ENCODE data around the gene NOP10.

Gene NOP10

DNA sequence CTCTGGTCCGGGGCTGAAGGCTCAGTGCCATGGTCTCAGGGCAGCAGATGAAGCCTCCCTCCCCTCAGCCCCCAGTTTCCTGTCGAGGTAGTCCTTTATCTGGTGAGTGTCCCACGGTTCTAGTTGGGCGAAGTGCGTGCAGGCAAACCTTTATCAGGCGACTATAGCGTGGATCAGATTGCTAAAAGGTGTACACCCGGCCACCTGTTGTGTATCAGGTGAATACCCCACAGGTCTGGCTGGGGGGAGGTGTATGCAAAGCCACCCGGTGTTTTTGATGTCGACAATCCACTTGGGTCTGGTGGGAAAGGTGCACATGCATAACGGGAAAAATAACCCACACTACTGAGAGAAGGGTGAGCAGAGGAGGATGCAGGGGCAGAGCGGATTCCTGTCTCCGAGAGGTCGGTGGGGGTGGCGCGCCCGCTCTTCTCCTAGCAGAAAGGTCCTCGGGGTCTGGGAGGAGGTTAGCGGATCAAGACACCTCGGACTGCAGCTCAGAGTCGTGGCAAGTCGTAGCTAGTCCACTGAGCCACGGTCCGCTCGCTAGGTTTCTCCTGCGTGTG is 5.9 kb downstream of the NOP10 start:
- H4K20me1 ChIP-seq (ENCODE audit: insufficient read depth), result no peaks in the 10 kb centered on the region
- no peaks in the 10 kb centered on the region for H3K27me3 ChIP-seq (ENCODE audit: insufficient read depth, low read depth)
- H3K79me2 ChIP-seq (ENCODE audit: insufficient read depth, low read depth), result peaks cover 7% of the 10 kb centered on the region
- peak overlapping the region; percentile 76 for H3K4me2 ChIP-seq
- no peak overlapping the region for H3K27ac ChIP-seq
- peak overlapping the region; percentile 51; the same call in 1 of the 2 replicates for H3K9ac ChIP-seq
- no peaks in the 10 kb centered on the region for H3K36me3 ChIP-seq (ENCODE audit: insufficient read depth)
- TF ChIP-seq, protein P1, sequence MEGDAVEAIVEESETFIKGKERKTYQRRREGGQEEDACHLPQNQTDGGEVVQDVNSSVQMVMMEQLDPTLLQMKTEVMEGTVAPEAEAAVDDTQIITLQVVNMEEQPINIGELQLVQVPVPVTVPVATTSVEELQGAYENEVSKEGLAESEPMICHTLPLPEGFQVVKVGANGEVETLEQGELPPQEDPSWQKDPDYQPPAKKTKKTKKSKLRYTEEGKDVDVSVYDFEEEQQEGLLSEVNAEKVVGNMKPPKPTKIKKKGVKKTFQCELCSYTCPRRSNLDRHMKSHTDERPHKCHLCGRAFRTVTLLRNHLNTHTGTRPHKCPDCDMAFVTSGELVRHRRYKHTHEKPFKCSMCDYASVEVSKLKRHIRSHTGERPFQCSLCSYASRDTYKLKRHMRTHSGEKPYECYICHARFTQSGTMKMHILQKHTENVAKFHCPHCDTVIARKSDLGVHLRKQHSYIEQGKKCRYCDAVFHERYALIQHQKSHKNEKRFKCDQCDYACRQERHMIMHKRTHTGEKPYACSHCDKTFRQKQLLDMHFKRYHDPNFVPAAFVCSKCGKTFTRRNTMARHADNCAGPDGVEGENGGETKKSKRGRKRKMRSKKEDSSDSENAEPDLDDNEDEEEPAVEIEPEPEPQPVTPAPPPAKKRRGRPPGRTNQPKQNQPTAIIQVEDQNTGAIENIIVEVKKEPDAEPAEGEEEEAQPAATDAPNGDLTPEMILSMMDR (conservative IDR thresholded peaks at IDR 0.05; ENCODE audit: low read depth, low read length), result no peak
- peaks cover 10% of the 10 kb centered on the region for H3K4me1 ChIP-seq (ENCODE audit: low read depth, poor library complexity, severe bottlenecking)
- peak overlapping the region; percentile 68 for H3K4me3 ChIP-seq (IDR thresholded peaks at IDR 0.05; ENCODE audit: insufficient read depth, low read depth, low read length)
- peak overlapping the region; percentile 91 for H2AFZ ChIP-seq (ENCODE audit: low read depth)

DNA sequence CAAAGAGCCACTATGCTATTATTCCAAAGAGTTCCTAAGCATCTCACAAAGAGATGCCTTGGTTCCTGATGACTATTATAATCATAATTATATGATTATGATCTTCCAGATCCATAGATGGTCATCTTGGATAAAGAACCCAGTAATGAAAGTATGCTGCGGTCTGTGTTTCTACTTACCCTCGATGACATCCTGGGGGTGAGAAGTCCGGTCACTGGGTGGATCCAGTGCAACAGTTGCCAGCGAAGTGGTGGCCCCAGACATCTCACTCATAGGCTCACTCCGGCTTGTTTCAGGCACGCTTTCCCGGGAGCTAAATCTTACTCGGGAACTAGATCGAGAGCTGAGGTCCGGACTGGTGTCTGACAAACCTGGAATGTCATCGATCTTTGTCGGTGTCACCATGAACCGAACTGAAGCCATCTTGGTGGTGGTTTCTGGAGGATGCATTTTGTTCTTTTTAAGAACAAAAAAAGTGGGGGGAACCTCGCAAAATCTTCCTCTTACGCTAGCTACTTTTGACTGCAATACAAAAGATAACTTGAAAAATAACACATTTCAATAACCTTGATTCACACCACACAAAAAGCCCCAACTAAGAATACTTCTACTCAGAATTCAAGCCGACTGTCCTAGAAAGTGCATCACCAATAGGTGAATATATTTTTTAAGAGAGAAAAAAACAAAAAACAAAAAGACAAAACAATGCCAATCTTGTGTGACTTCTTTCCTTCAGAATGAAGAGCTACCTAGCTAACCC is 6.5 kb downstream of the NOP10 start:
- no peaks in the 10 kb centered on the region for H3K36me3 ChIP-seq (ENCODE audit: insufficient read depth)
- peaks cover 5% of the 10 kb centered on the region for H3K4me1 ChIP-seq (ENCODE audit: low read depth, poor library complexity, severe bottlenecking)
- no peak overlapping the region for H3K27ac ChIP-seq
- H3K79me2 ChIP-seq (ENCODE audit: insufficient read depth, low read depth), result peaks cover under 1% of the 10 kb centered on the region; the same call in 1 of the 2 replicates
- no peaks in the 10 kb centered on the region for H4K20me1 ChIP-seq (ENCODE audit: insufficient read depth)
- no peak overlapping the region for H3K9ac ChIP-seq
- peak overlapping the region; percentile 91 for H2AFZ ChIP-seq (ENCODE audit: low read depth)
- TF ChIP-seq, protein P1 (conservative IDR thresholded peaks at IDR 0.05; ENCODE audit: low read depth, low read length), result no peak
- no peak overlapping the region for H3K4me3 ChIP-seq (IDR thresholded peaks at IDR 0.05; ENCODE audit: insufficient read depth, low read depth, low read length)
- H3K4me2 ChIP-seq, result peak overlapping the region; percentile 76
- H3K27me3 ChIP-seq (ENCODE audit: insufficient read depth, low read depth), result no peaks in the 10 kb centered on the region

DNA sequence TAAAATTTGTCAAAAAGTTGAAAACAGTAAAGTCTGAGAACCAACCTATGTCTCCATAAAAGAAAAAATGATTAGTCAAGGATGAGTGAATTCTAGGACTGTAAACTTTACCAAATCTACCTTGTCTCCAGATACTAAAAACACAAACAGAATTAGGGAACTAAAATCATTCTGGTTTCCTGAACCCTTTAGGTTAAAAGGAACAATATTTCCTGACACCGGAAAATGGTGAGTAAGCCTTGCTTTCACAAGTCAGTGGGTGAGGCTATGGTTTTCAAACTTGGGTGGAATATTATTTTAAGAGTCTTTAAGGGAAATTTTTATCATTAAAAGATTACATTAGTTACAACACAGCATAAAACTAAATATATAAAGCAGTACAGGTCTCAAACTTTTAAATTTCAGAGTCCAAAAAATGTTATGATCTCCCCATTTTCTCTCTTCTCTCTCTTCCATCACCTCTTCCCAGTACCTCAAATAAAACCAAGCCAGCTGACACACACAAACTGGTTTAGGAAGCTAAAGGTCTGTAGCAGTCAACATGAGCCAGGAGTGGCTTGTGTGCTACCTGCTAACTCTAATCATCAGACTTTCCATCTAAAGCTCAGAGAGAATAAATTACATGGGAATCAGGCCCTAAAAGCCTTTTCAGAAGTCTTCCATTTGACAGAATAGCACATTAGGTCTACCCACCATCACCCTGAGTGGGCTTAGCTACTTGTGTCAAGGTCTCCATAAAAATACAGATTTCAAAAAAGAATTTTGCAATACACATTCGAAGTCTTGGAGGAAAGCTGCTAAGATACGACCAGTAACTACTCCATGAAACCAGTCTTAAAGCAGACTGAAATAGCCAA is 7.5 kb downstream of the NOP10 start:
- Histone ChIP-seq H3K27me3 (ENCODE audit: insufficient read depth, low read depth) (no peaks in the 10 kb centered on the region), H3K79me2 (ENCODE audit: insufficient read depth, low read depth) (no peaks in the 10 kb centered on the region), H3K36me3 (ENCODE audit: insufficient read depth) (no peaks in the 10 kb centered on the region), H3K27ac (no peak overlapping the region), H3K4me1 (ENCODE audit: low read depth, poor library complexity, severe bottlenecking) (peaks cover 5% of the 10 kb centered on the region), H2AFZ (ENCODE audit: low read depth) (no peak overlapping the region), H4K20me1 (ENCODE audit: insufficient read depth) (no peaks in the 10 kb centered on the region), H3K4me3 (IDR thresholded peaks at IDR 0.05; ENCODE audit: insufficient read depth, low read depth, low read length) (no peak overlapping the region), H3K9ac (no peak overlapping the region), H3K4me2 (no peak overlapping the region)
- TF ChIP-seq, protein P1 (conservative IDR thresholded peaks at IDR 0.05; ENCODE audit: low read depth, low read length), result no peak

DNA sequence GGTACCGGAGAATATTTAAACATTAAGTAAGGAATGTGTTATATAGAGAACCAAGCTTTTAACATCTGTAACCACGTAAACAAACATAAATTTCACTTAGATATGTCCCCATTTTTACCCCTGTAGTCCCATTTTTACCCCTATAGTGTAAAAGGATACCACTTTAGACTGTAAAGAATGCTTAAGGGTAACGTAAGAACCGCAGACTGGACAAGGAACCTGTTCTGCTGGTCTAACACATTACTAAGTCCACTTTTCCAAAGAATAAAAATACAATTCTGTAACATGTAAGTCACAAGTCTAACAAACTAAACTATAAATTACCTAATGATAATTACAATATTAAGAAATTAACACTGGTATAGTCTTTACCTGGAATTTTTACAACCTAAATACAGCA is 8.3 kb downstream of the NOP10 start:
- Histone ChIP-seq H3K36me3 (ENCODE audit: insufficient read depth) (no peaks in the 10 kb centered on the region), H3K4me1 (ENCODE audit: low read depth, poor library complexity, severe bottlenecking) (peaks cover 5% of the 10 kb centered on the region), H3K27ac (no peak overlapping the region), H4K20me1 (ENCODE audit: insufficient read depth) (no peaks in the 10 kb centered on the region), H3K4me2 (no peak overlapping the region), H2AFZ (ENCODE audit: low read depth) (no peak overlapping the region), H3K9ac (no peak overlapping the region), H3K27me3 (ENCODE audit: insufficient read depth, low read depth) (no peaks in the 10 kb centered on the region), H3K4me3 (IDR thresholded peaks at IDR 0.05; ENCODE audit: insufficient read depth, low read depth, low read length) (no peak overlapping the region), H3K79me2 (ENCODE audit: insufficient read depth, low read depth) (no peaks in the 10 kb centered on the region)
- TF ChIP-seq, protein P1 (conservative IDR thresholded peaks at IDR 0.05; ENCODE audit: low read depth, low read length), result no peak
